Tibial artery (tissue), 4 donors: ENCODE data around the gene ETNK1.
"Not testable (repeated sequence)": the region's sequence is repeated elsewhere in the genome, so short reads cannot be mapped to it uniquely, and the experiment has no call there.

ENCODE experiments used
- DNase-seq, 2 donors: peaks; one replicate each; pipeline ENCODE4 v3.0.0-alpha.2; 2019
- H3K27ac ChIP-seq, 2 donors: fragments of 200-600 bp; sonication (generic) in 1 of 2; 1 replicate in 1 of 2; 2 replicates in 1 of 2; pipeline ENCODE4 v1.5.1; 2018 to 2019; ENCODE audit warnings: mild to moderate bottlenecking in 1 of 2
- H3K27me3 ChIP-seq, 2 donors: fragments of 200-600 bp; sonication (generic) in 1 of 2; one replicate each; pipeline versions ENCODE4 v1.5.1 to v1.6.0; 2016 to 2019
- H3K36me3 ChIP-seq, 3 donors: fragments of 200-600 bp; sonication (generic) in 2 of 3; one replicate each; pipeline ENCODE4 v1.5.1; 2016 to 2019; ENCODE audit warnings: mild to moderate bottlenecking in 2 of 3
- H3K4me1 ChIP-seq, 4 donors: fragments of 200-600 bp; sonication (generic) in 2 of 4; 1 replicate in 3 of 4; 2 replicates in 1 of 4; pipeline ENCODE4 v1.5.1; 2016 to 2019
- H3K4me3 ChIP-seq, 2 donors: fragments of 200-600 bp; sonication (generic) in 1 of 2; 1 replicate in 1 of 2; 2 replicates in 1 of 2; pipeline ENCODE4 v1.5.1; 2018 to 2019; ENCODE audit warnings: mild to moderate bottlenecking in 2 of 2
- H3K9me3 ChIP-seq, 3 donors: fragments of 200-600 bp; sonication (generic) in 1 of 3; one replicate each; pipeline ENCODE4 v1.5.1; 2016 to 2019
- CTCF ChIP-seq, 2 experiments: fragments of 200-600 bp in 1 of 2; fragments of 450-650 bp in 1 of 2; IDR thresholded peaks; one replicate each; pipeline ENCODE4 v1.5.1; 2017 to 2019; ENCODE audit warnings: antibody characterized with exemption in 2 of 2, mild to moderate bottlenecking in 1 of 2, moderate library complexity in 1 of 2
- intact Hi-C: fragments of 100-400 bp; cut with DNase I; formaldehyde crosslinking; loops from one replicate; pipeline ENCODE4 v1.15.0; 2023; ENCODE audit warnings: low total_unique reads

Gene ETNK1

GRCh38 chr12:22700106-22700505 is 75.1 kb downstream of the ETNK1 start:
- no peaks in the 10 kb centered on the region for H3K4me1 ChIP-seq
- no peak overlapping the region for H3K4me3 ChIP-seq
- H3K36me3 ChIP-seq: no peaks in the 10 kb centered on the region
- intact Hi-C loops: no loop called here
- H3K27me3 ChIP-seq: no peaks in the 10 kb centered on the region
- no peak for DNase-seq
- H3K9me3 ChIP-seq: no peaks in the 10 kb centered on the region
- no peak for TF ChIP-seq CTCF (IDR thresholded peaks at IDR 0.05)
- no peak overlapping the region for H3K27ac ChIP-seq

GRCh38 chr12:22701216-22701809 is 76.3 kb downstream of the ETNK1 start:
- intact Hi-C loops, DNase-seq, H3K9me3 ChIP-seq, H3K4me1 ChIP-seq, H3K27me3 ChIP-seq, H3K4me3 ChIP-seq, H3K36me3 ChIP-seq, H3K27ac ChIP-seq: not testable (repeated sequence)

GRCh38 chr12:22702690-22703089 is 77.7 kb downstream of the ETNK1 start:
- no peak for TF ChIP-seq CTCF (IDR thresholded peaks at IDR 0.05)
- Histone ChIP-seq H3K27me3 (no peaks in the 10 kb centered on the region), H3K27ac (no peak overlapping the region), H3K36me3 (no peaks in the 10 kb centered on the region), H3K4me1 (no peaks in the 10 kb centered on the region), H3K4me3 (no peak overlapping the region), H3K9me3 (no peaks in the 10 kb centered on the region)
- intact Hi-C loops: no loop called here
- no peak for DNase-seq

DNA sequence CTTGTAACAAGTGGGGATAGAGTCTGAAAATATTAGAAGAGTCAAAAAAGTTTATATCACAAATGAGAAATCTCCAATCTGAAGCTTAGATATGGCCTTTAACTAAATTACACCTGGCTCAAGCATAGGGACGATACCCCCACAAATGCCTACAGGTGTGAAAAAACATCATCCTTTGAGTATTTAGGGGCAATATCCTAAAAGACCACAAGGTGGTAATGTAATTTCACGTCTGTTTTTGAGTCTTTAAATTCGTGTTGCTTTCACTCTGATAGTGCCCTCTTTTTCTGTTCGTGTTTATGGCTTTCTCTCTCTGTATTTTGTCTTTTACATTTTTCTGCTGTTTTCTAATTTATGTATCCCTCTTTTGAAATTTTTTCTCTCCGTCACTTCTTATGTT is 84.3 kb downstream of the ETNK1 start:
- peak; percentile 74 to 90 for TF ChIP-seq CTCF (IDR thresholded peaks at IDR 0.05)
- Histone ChIP-seq H3K4me1 (peaks cover 0 to 5% (median 2%) of the 10 kb centered on the region in 4 donors), H3K27me3 (no peaks in the 10 kb centered on the region), H3K4me3 (peak overlapping the region; percentile 14 to 16), H3K9me3 (no peaks in the 10 kb centered on the region), H3K36me3 (no peaks in the 10 kb centered on the region), H3K27ac (peak overlapping the region in 1 of 2 donors; percentile 21)
- intact Hi-C loops: no loop called here
- no peak for DNase-seq

GRCh38 chr12:22712083-22712482 is 87.1 kb downstream of the ETNK1 start:
- DNase-seq: no peak
- no peaks in the 10 kb centered on the region for H3K27me3 ChIP-seq
- no peaks in the 10 kb centered on the region for H3K9me3 ChIP-seq
- intact Hi-C loops: no loop called here
- no peak overlapping the region for H3K4me3 ChIP-seq
- no peak overlapping the region for H3K27ac ChIP-seq
- no peaks in the 10 kb centered on the region for H3K36me3 ChIP-seq
- no peak for TF ChIP-seq CTCF (IDR thresholded peaks at IDR 0.05)
- H3K4me1 ChIP-seq: peaks cover 0 to 5% (median 2%) of the 10 kb centered on the region in 4 donors

DNA sequence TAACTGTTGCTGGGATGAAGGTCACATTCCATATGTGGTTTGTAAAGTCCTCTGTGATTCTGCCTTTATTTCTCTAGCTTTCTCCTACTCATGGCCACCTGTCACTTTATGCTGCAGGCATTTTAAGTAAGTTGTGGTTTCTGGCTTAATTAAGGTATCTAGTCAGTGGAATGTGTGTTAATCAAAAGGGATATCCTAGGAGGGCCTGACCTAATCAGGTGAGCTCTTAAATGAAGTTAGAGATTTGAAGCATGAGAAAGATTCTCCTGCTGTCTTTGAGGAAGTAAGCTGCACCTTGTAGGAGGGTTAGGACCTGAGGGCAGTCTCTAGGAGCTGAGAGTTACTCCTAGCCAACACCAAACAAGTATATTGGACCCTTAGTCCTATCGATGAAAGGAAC is 90.3 kb downstream of the ETNK1 start:
- no peak for DNase-seq
- Histone ChIP-seq H3K4me3 (no peak overlapping the region), H3K4me1 (no peaks in the 10 kb centered on the region), H3K27me3 (no peaks in the 10 kb centered on the region), H3K27ac (no peak overlapping the region), H3K36me3 (no peaks in the 10 kb centered on the region), H3K9me3 (no peaks in the 10 kb centered on the region)
- no peak for TF ChIP-seq CTCF (IDR thresholded peaks at IDR 0.05)
- intact Hi-C loops: no loop called here
